HG02588 (cell line): ENCODE measurements around the gene PIKFYVE.

Experiments
- ATAC-seq: cut with Tn5 transposase; IDR thresholded peaks from one replicate; pipeline ENCODE4 v1.9.1; 2021; ENCODE audit warnings: mild to moderate bottlenecking, moderate library complexity; ENCODE audit not compliant: unreplicated experiment

Gene PIKFYVE

GRCh38 chr2:208407667-208408066, 141.6 kb downstream of the PIKFYVE start:
- ATAC-seq: no peak
